IMR-90 (cell line): ENCODE measurements around the gene MKKS. TPM values are rescaled to one million over a fixed set of nuclear protein-coding genes. Genes with fewer than 3 reads are reported as not detected.

Experiments used
- ATAC-seq: fragments of 200-7000 bp; cut with Tn5 transposase; 2 replicates; pipeline ENCODE4 v1.9.1; 2020; ENCODE audit warnings: low read depth, mild to moderate bottlenecking, moderate library complexity
- BruUV-seq: library from RNA; stranded (reverse); fragments of 400-500 nt; replicated peaks from 2 replicates; lab custom pipeline; 2021; lab: Mats Ljungman, UMichigan
- CTCF ChIA-PET: fragments of 300-600 bp; formaldehyde crosslinking; extraction: SDS; loops from one replicate; lab custom pipeline; 2021; ENCODE audit warnings: antibody characterized with exemption; lab: Yijun Ruan, JAX
- POLR2A ChIA-PET: fragments of 300-600 bp; sonication (Branson Sonifier 250); formaldehyde crosslinking; loops from one replicate; lab custom pipeline; 2022; ENCODE audit warnings: antibody characterized with exemption; ENCODE audit not compliant: unreplicated experiment; lab: Charles Lee
- DNase-seq: peaks from one replicate; pipeline ENCODE4 v3.0.0; 2013
- H2AFZ ChIP-seq: replicated peaks from 2 replicates; pipeline ENCODE3; 2013; ENCODE audit warnings: low read length, mild to moderate bottlenecking; ENCODE audit not compliant: poor library complexity
- H2AK5ac ChIP-seq: 2 replicates; pipeline ENCODE4 v1.6.1; 2013; ENCODE audit warnings: low read depth, low read length, inconsistent platforms
- H2AK9ac ChIP-seq: replicated peaks from 2 replicates; pipeline ENCODE3; 2013; ENCODE audit warnings: mild to moderate bottlenecking, low read depth, low read length, moderate library complexity; ENCODE audit not compliant: poor library complexity
- H2BK120ac ChIP-seq: 2 replicates; pipeline ENCODE4 v1.6.1; 2013; ENCODE audit warnings: low read depth, low read length, inconsistent platforms
- H2BK15ac ChIP-seq: 3 replicates; pipeline ENCODE4 v1.6.1; 2013; ENCODE audit warnings: low read depth, low read length, inconsistent platforms
- H2BK20ac ChIP-seq: 2 replicates; pipeline ENCODE4 v1.6.1; 2013; ENCODE audit warnings: low read depth, mild to moderate bottlenecking, inconsistent platforms, low read length, moderate library complexity
- H2BK5ac ChIP-seq: 2 replicates; pipeline ENCODE4 v1.6.1; 2013; ENCODE audit warnings: mild to moderate bottlenecking, low read depth, low read length, inconsistent platforms; ENCODE audit not compliant: poor library complexity, severe bottlenecking
- H3K14ac ChIP-seq: replicated peaks from 2 replicates; pipeline ENCODE4 v1.6.1; 2013; ENCODE audit warnings: low read depth, low read length, inconsistent platforms
- H3K18ac ChIP-seq: 2 replicates; pipeline ENCODE4 v1.6.1; 2013; ENCODE audit warnings: low read depth, low read length, control low read depth
- H3K23ac ChIP-seq: 2 replicates; pipeline ENCODE4 v1.6.1; 2013; ENCODE audit warnings: low read depth, low read length, inconsistent platforms
- H3K27ac ChIP-seq: 2 replicates; pipeline ENCODE4 v1.5.1; 2013; ENCODE audit warnings: mild to moderate bottlenecking, control low read depth, low read length; ENCODE audit not compliant: insufficient read depth
- H3K27me3 ChIP-seq: 2 replicates; pipeline ENCODE4 v1.6.1; 2013; ENCODE audit warnings: low read length; ENCODE audit not compliant: control insufficient read depth, insufficient read depth
- H3K36me3 ChIP-seq: 2 replicates; pipeline ENCODE4 v1.6.1; 2013; ENCODE audit warnings: low read length, mixed read lengths; ENCODE audit not compliant: control insufficient read depth, insufficient read depth
- H3K4ac ChIP-seq: 2 replicates; pipeline ENCODE4 v1.6.1; 2013; ENCODE audit warnings: low read depth, low read length, inconsistent platforms
- H3K4me1 ChIP-seq: 2 replicates; pipeline ENCODE4 v1.6.1; 2013; ENCODE audit warnings: low read length, mixed read lengths; ENCODE audit not compliant: control insufficient read depth, insufficient read depth
- H3K4me2 ChIP-seq: 2 replicates; pipeline ENCODE4 v1.6.1; 2013; ENCODE audit warnings: low read depth, mild to moderate bottlenecking, control low read depth, low read length, moderate library complexity
- H3K4me3 ChIP-seq: 2 replicates; pipeline ENCODE4 v1.5.1; 2013; ENCODE audit warnings: low read depth, mild to moderate bottlenecking, control low read depth, low read length, moderate library complexity; ENCODE audit not compliant: insufficient read depth
- H3K56ac ChIP-seq: 2 replicates; pipeline ENCODE4 v1.6.1; 2013; ENCODE audit warnings: low read length, inconsistent platforms; ENCODE audit not compliant: insufficient read depth; ENCODE audit errors: extremely low read depth
- H3K79me1 ChIP-seq, 2 experiments: 2 replicates each; pipeline ENCODE4 v1.6.1; 2013; ENCODE audit warnings: low read length in 2 of 2, inconsistent platforms in 1 of 2, low read depth in 1 of 2
- H3K9ac ChIP-seq: 2 replicates; pipeline ENCODE4 v1.6.1; 2013; ENCODE audit warnings: low read depth, low read length, control low read depth
- H3K9me1 ChIP-seq: 2 replicates; pipeline ENCODE4 v1.6.1; 2013; ENCODE audit warnings: low read length, inconsistent platforms; ENCODE audit not compliant: insufficient read depth
- H3K9me3 ChIP-seq: 2 replicates; pipeline ENCODE4 v1.6.1; 2013; ENCODE audit warnings: low read length; ENCODE audit not compliant: control insufficient read depth, insufficient read depth
- H4K20me1 ChIP-seq: 2 replicates; pipeline ENCODE4 v1.6.1; 2013; ENCODE audit warnings: low read length, inconsistent platforms; ENCODE audit not compliant: insufficient read depth
- H4K5ac ChIP-seq: 2 replicates; pipeline ENCODE4 v1.6.1; 2013; ENCODE audit warnings: mild to moderate bottlenecking, low read depth, low read length, control low read depth
- H4K8ac ChIP-seq, 2 experiments: 2 replicates each; pipeline ENCODE4 v1.6.1; 2013; ENCODE audit warnings: low read depth in 2 of 2, low read length in 2 of 2, control low read depth in 1 of 2, inconsistent platforms in 1 of 2
- H4K91ac ChIP-seq: 2 replicates; pipeline ENCODE4 v1.6.1; 2013; ENCODE audit warnings: low read depth, low read length, inconsistent platforms; ENCODE audit not compliant: insufficient read depth
- BHLHE40 ChIP-seq: fragments of 150-350 bp; IDR thresholded peaks from 2 replicates; pipeline ENCODE4 v1.6.1; 2016; ENCODE audit warnings: mild to moderate bottlenecking, low read depth, low read length
- CEBPB ChIP-seq: IDR thresholded peaks from 2 replicates; pipeline ENCODE4 v1.6.1; 2012; ENCODE audit warnings: low read depth, low read length, improper control_type of control experiment
- CTCF ChIP-seq: conservative IDR thresholded peaks from 2 replicates; pipeline ENCODE4 v1.5.1; 2012; ENCODE audit warnings: mild to moderate bottlenecking, low read depth, low read length, improper control_type of control experiment
- FOS ChIP-seq: fragments of 150-350 bp; IDR thresholded peaks from 2 replicates; pipeline ENCODE4 v1.6.1; 2016; ENCODE audit warnings: low read depth, low read length
- MAFK ChIP-seq: IDR thresholded peaks from 2 replicates; pipeline ENCODE4 v1.6.1; 2012; ENCODE audit warnings: low read depth, low read length, improper control_type of control experiment
- MAZ ChIP-seq: IDR thresholded peaks from 2 replicates; pipeline ENCODE4 v1.6.1; 2012; ENCODE audit warnings: low read depth, mild to moderate bottlenecking, low read length, improper control_type of control experiment, moderate library complexity, borderline replicate concordance
- MXI1 ChIP-seq: IDR thresholded peaks from 2 replicates; pipeline ENCODE4 v1.6.1; 2012; ENCODE audit warnings: low read depth, mild to moderate bottlenecking, low read length, moderate library complexity, borderline replicate concordance
- POLR2A ChIP-seq: IDR thresholded peaks from 2 replicates; pipeline ENCODE4 v1.6.1; 2012; ENCODE audit warnings: mild to moderate bottlenecking, low read depth, low read length
- RAD21 ChIP-seq: IDR thresholded peaks from 2 replicates; pipeline ENCODE4 v1.6.1; 2012; ENCODE audit warnings: low read length, improper control_type of control experiment
- RCOR1 ChIP-seq: IDR thresholded peaks from 2 replicates; pipeline ENCODE4 v1.6.1; 2012; ENCODE audit warnings: mild to moderate bottlenecking, low read length, improper control_type of control experiment; ENCODE audit not compliant: insufficient replicate concordance
- RFX5 ChIP-seq: IDR thresholded peaks from 2 replicates; pipeline ENCODE4 v1.8.0; 2012; ENCODE audit warnings: low read depth, mild to moderate bottlenecking, low read length, moderate library complexity
- SMC3 ChIP-seq: fragments of 150-350 bp; IDR thresholded peaks from 2 replicates; pipeline ENCODE4 v1.6.1; 2016; ENCODE audit warnings: low read depth, mild to moderate bottlenecking, antibody characterized with exemption, low read length, moderate library complexity
- USF2 ChIP-seq: fragments of 150-350 bp; IDR thresholded peaks from 2 replicates; pipeline ENCODE4 v1.6.1; 2017; ENCODE audit warnings: mild to moderate bottlenecking, antibody characterized with exemption, low read length, low read depth
- WGBS, 2 experiments: methylation state at CpG; one replicate each; pipeline versions ENCODE4 v1.1.5 to v1.1.7; 2013; ENCODE audit warnings: missing lambda C conversion rate in 2 of 2; ENCODE audit not compliant: insufficient read length in 1 of 2; ENCODE audit errors: extremely low coverage in 2 of 2; 5-methylcytosine and 5-hydroxymethylcytosine counted together
- dilution Hi-C: fragments of 300-500 bp; cut with HindIII; formaldehyde crosslinking; loops from one replicate; pipeline ENCODE4 v1.14.3; 2018; ENCODE audit warnings: low sequenced_read_pairs; ENCODE audit not compliant: unreplicated experiment
- in situ Hi-C: fragments of 300-500 bp; cut with MboI; formaldehyde crosslinking; loops from 3 replicates; pipeline ENCODE4 v1.14.3; 2019; ENCODE audit warnings: low sequenced_read_pairs, inconsistent platforms, mixed read lengths
- intact Hi-C: fragments of 100-400 bp; cut with micrococcal nuclease; formaldehyde crosslinking; loops from 2 replicates; pipeline ENCODE4 v1.10.0; 2022
- polyA plus RNA-seq, 3 experiments: library from polyadenylated mRNA; depleted of rRNA; stranded (reverse); fragments of >200 nt; gene quantifications; 2 replicates each; pipeline ENCODE4 v1.2.3, GENCODE V29; 2012; ENCODE audit warnings: low replicate concordance in 1 of 3
- total RNA-seq: library from RNA; depleted of rRNA; stranded (reverse); fragments of >200 nt; gene quantifications from 2 replicates; pipeline ENCODE4 v1.2.3, GENCODE V29; 2012

The MKKS gene
- total and polyA plus RNA-seq, 2 of the 4 experiments (the other 2 are of a cell fraction) = 6.9 to 7.5 TPM

- peak overlapping the region; percentile 35; the same call in 1 of the 2 replicates for H2AK5ac ChIP-seq
- H3K9ac ChIP-seq = no peak overlapping the region; the same call in 1 of the 2 replicates
- H2BK20ac ChIP-seq = peak overlapping the region; percentile 38; the same call in 1 of the 2 replicates
- ATAC-seq (peak; percentile 80), DNase-seq (peak; percentile 87)
- H2BK5ac ChIP-seq = no peak overlapping the region
- 0 out of 2 replicates have a peak overlapping the region, but pooled peaks have one; percentile 0 for H3K14ac ChIP-seq
- TF ChIP-seq FOS = no peak
- no peak for TF ChIP-seq USF2
- TF ChIP-seq CEBPB = no peak
- peak; percentile 68 for TF ChIP-seq CTCF
- TF ChIP-seq MAZ = no peak
- no peak for TF ChIP-seq POLR2A
- TF ChIP-seq MXI1 = no peak
- TF ChIP-seq RFX5 = no peak
- TF ChIP-seq MAFK = no peak
- TF ChIP-seq RAD21 = peak; percentile 77
- TF ChIP-seq BHLHE40 = peak; percentile 33; the same call in 1 of the 2 replicates
- no peak for TF ChIP-seq RCOR1
- TF ChIP-seq SMC3 = peak; percentile 68
- no peak overlapping the region; a peak in 1 of 4 replicates for H4K8ac ChIP-seq
- dilution Hi-C loops (no loop called here), in situ Hi-C loops (loop anchor here (10.0 kb wide), 2 partner anchors 805 to 1075 kb away; no protein-coding TSS in a partner anchor), intact Hi-C loops (loop anchor here (1.0 to 5.0 kb wide), 8 partner anchors 67 to 1075 kb away; no protein-coding TSS in a partner anchor)
- BruUV-seq = no TSS peak
- H3K4ac ChIP-seq = peak overlapping the region; percentile 53
- H2BK15ac ChIP-seq = no peak overlapping the region
- 0 out of 2 replicates have a peak, but pooled peaks cover 1% of the 10 kb centered on the region for H3K36me3 ChIP-seq
- no peak overlapping the region for H4K5ac ChIP-seq
- H3K4me3 ChIP-seq = no peak overlapping the region
- peaks cover 4% of the 10 kb centered on the region for H3K4me1 ChIP-seq
- H3K9me3 ChIP-seq = 0 out of 2 replicates have a peak, but pooled peaks cover 2% of the 10 kb centered on the region
- H4K91ac ChIP-seq = no peak overlapping the region
- peak overlapping the region; percentile 25 for H2AFZ ChIP-seq
- 0 out of 2 replicates have a peak overlapping the region, but pooled peaks have one; percentile 32 for H2BK120ac ChIP-seq
- no peak overlapping the region for H3K23ac ChIP-seq
- no peak overlapping the region for H3K56ac ChIP-seq
- peaks cover 0 to 10% of the 10 kb centered on the region in 2 experiments; a peak in 2 of 4 replicates for H3K79me1 ChIP-seq
- peak overlapping the region; percentile 42; the same call in 1 of the 2 replicates for H3K18ac ChIP-seq
- whole genome bisulfite sequencing, 2 experiments = no CpG with 5 or more reads among the region's 7 CpGs
- H3K4me2 ChIP-seq = 0 out of 2 replicates have a peak overlapping the region, but pooled peaks have one; percentile 17
- H3K27me3 ChIP-seq = no peaks in the 10 kb centered on the region
- no peak overlapping the region for H3K27ac ChIP-seq
- no peak overlapping the region for H2AK9ac ChIP-seq
- H4K20me1 ChIP-seq = no peaks in the 10 kb centered on the region
- ChIA-PET CTCF (no interaction called here), POLR2A (no interaction called here)
- no peaks in the 10 kb centered on the region for H3K9me1 ChIP-seq
Measured at GRCh38 chr20:10469599-10469998, 35.6 kb upstream of the MKKS start.
